ENCODE measurements around the gene RASAL2.

Gene RASAL2

DNA sequence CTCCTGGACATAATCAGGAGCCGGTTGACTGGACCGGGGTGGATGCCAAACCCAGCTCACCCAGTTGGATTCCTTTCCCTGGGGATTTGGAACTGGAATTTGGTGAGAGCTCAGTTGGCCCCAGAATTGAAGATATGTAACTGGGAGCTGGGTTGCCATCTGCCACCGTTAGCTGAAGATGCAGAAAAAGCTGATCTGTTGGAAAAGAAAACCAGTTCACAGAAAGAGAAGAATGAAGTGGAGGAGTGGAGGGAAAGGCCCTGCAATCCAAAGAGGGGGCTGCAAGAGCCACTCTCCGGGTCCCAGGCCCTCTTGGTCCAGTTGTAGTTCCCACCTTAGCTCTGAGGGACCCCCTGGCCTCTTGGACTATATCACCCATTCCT is 435.0 kb downstream of the RASAL2 start:
- DNase-seq, result no peak

DNA sequence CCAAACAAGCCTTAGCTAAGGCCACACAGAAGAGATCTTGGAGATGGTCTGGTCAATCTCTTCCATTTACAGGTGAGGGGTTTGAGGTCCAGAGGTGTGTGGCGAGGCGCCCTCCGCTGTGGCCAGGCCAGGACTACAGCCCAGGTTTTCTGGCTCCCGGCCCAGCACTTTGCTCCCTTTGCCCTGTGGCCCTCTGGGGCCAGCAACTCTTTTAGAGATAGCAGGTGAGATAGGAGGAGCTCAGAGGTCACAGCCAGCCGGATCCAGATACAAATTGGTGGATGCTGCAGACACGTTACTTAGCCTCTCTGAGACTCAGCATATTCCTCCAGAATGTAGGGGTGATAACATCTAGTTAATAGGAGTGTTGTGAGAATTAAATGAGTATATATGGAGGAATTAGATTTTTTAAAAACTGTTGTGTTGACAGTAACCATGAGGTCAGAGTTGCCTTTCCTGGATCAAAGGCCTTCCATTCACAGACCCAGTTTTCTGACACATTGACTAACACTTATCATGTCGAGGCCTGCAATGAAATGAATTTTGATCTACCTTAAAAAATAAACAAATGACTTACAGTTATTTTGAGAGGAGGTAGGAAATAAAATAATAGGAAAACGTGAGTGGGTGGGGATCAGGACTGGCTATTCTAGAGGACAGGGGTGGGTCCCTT is 435.6 kb downstream of the RASAL2 start:
- no peak for DNase-seq

DNA sequence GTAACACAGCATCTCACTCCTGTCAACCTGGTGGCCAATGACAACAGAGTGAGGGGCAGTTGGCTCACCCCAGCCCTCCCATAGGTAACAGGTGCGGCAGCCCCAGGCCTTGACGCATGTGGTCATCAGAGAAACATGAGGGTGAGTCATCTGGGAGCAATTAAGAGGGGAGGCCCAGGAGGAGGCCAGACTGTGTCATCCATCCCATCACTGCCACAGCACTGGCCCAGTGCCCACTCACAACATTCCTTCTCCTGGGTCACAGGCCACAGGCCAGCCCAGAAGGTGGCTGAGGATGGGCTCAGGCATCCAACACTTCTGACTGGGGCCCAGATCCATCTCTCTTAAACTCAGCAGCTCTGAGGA is 436.1 kb downstream of the RASAL2 start:
- DNase-seq, result no peak

DNA sequence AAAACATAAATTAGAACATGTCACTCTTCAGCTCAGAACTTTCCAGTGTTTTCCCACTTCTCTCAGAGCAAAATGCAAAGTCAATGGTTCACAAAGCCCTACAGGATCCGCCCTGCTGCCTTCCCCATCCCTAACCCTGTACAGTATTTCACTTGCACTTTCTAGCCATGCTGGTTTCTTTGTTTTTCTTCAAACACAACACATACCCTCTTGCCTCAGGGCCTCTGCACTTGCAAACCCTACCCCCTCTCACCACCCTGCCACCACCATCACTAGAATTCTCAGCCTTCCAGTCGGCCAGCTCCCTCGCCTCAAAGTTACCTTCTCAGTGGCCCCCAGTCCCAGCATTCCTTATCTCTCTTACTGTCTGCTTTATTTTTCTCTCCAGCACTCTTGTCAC is 436.6 kb downstream of the RASAL2 start:
- DNase-seq, result no peak

DNA sequence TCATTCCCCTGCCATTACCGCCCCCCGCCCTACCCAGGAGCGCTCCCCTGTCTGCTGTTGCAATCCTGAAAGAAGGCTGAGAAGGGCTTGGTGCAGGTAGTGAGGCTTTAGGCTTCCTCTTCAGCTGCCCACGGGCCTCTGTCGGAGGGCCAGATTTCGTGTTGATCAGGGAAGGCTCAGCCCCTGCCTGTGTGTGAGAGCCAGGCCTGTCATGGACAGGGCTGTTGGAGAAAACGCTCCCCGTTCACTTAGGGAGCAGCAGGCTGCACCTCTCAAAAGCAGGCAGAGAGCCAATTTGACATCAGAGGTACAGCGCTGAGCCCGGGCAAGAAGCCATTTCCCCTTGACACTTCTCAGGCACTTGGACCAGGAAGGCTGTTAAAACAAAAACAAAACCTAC is 438.0 kb downstream of the RASAL2 start:
- no peak for DNase-seq

DNA sequence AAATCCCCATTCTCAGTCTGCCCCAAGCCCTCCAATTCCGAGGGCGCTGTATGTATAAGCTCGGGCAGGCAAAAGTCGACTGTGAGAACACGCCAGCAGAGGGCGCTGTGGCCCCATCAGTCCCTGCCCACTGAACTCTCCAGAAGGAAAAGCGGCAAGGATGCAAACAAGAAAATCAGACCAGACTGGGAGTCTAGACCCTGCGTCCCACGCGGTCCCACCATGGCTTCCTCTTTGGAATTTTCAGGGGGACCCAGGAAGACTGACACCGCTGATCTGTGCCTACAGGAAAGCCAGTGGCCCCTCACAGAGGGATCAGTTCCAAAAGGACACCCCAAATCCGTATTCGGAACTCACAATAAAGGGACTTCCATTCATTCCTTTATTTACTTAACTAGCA is 438.5 kb downstream of the RASAL2 start:
- peak; percentile 76 for DNase-seq

DNA sequence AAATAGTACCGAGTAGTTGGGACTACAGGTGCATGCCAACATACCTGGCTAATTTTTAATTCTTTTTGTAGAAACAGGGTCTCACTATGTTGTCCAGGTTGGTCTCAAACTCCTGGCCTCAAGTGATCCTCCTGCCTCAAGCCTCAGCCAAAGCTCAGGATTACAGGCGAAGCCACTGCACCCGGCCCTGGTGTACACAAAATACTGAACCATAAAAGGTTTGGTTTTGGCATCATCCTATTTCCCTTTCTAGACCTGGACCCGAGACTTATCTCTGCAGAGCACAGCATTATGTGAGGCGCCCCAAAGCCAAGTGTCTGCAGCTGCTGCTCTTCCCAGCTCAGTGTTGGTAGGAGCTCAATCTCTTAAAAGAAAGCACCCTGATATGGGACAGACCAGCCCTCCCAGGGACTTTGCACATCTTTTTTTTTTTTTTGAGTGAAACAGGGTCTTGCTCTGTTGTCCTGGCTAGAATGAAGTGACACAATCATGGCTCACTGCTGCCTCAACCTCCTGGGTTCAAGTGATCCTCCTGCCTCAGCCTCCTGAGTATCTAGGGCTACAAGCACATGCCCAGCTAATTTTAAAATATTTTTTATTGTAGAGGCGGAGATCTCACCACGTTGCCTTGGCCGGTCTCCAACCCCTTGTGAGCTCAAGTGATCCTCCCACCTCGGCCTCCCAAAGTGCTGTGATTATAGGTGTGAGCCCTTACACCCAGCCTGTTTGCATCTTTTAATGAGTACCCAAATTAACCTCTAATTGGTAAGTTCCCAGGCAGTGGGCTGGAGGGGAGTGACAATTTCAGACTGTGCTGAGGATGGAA is 439.4 kb downstream of the RASAL2 start:
- no peak for DNase-seq

Data from activated CD8-positive, alpha-beta memory T cell treated with anti-CD3 and anti-CD28 coated beads, Interleukin-2, amount 50 U/mL, for 4 hours (primary cell).